Stimulated activated CD4-positive, alpha-beta T cell treated with anti-CD3 and anti-CD28 coated beads, Interleukin-12 subunit alpha, Interleukin-12 subunit beta, amount 100 ng/mL, for 24 hours (primary cell): ENCODE results near the gene FBXL19.
"Not testable (repeated sequence)": the region's sequence is repeated elsewhere in the genome, so short reads cannot be mapped to it uniquely, and the experiment has no call there.

Experiments used
- DNase-seq, 2 experiments: peaks; one replicate each; pipeline ENCODE4 v3.0.0-alpha.2; 2020; ENCODE audit warnings: low read depth in 2 of 2

FBXL19 gene

DNA sequence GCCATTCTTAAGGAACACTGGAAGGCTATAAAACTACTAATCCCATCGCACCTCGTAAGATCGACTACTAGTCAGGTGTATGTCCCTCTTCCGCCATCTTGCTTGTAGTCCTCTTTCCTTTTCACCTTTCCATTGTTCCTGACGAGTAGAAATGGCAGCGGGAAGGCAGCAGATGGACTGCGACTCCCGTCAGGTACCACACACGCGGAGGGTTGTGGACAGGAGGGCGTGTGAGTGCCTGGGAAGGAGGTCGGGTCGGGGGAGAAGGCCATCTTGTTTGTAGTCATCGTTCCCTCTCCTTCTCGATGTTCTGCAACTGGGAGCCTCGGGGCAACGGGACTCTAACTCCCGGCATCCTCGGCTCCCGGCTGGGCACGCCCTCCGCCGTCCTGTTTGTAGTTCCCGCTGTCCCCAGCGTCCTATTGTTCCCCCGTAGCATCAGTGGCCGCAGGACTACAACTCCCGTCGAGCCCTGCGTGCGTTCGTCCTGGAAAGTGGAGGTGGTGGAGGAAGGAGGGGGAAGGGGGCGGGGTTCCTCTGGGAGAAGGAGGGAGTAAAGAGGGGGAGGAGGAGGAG, 324 bp upstream of the FBXL19 start:
- DNase-seq, result peak; percentile 94 to 97

DNA sequence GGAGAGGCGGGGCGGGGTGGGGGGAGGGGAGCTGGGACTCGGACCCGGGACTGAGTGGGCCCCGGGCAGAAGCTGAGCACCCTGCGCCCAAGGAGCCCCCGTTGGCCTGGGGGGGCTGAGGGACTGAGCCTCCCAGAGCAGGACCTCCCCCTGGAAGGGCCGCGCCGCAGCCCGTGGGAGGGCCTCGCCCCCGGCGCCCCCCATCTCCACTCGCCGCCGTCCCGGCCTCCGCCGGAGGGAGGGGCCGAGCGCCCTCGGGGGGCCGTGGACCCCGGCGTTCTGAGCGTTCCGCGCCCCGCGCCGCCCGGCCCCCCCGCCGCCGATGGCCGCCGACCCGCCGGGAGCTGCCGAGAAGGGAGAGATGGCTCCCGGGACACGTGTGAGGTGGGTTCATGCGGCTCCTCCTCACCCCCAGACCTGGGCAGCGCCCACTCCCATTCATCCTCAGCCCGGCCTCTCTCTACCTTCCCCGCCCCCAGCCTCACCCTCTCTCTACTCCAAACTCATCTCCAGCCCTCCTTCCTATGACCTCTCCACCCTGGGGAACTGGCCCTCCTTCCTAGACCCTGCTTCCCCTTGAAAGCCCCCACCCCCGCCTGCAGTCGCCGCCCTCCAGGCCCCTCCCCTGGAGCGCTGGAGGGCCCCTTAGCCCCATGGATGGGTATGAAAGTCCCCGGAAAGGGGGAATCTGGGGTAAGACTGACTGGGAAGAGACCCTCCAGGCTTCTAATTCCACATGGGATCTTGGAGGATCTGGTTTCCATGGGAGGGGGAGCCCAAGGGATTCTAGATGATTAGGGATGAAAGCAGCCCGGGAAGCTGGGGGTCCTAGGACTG, 922 bp downstream of the FBXL19 start:
- no peak for DNase-seq

DNA sequence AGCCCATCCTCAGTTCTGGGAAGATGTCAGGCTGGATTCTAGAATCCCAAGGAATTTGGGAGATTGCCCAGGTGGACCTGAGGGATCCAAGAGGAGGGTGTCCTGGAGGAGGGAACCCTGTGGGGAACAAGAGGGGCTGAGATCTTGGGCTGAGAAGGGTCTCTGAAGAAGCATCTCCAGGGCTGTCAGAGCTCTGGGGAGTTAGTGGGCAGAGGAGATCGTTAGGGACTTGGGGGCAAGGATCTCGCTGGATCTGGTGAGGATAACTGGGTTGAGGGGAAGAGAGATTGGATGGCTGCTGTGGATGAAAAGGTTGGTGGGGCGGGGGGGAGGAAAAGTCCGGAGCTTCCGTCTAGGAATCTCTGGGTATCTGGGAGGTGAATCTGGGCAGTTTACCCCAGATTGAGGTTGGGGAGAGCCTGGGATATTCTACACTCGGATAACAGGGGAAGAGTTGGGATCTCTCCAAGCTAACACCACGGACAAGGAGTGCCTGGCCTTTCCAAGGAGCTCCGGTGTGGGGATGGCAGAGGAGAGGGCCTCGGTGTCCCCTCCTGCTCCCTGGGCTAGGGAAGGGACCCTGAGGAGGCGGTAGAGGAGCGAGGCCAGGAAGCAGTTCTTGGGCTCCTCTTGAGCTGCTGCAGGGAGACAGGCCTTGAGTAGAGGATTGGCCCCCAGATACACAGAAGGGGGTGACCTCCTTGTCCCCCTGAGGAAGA, 1.7 kb downstream of the FBXL19 start:
- no peak for DNase-seq

DNA sequence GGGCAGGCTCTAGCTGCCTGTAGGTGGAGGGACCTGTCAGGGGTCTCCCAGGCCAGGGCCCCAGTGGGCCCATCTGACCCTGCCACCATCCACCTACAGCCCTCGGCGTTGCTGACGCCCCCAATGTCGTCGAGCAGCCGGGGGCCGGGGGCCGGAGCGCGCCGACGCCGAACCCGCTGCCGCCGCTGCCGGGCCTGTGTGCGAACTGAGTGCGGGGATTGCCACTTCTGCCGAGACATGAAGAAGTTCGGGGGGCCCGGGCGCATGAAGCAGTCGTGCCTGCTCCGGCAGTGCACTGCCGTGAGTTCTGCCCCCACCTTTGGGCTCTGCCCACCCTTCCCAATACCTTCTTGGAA, 2.2 kb downstream of the FBXL19 start:
- DNase-seq, result no peak

DNA sequence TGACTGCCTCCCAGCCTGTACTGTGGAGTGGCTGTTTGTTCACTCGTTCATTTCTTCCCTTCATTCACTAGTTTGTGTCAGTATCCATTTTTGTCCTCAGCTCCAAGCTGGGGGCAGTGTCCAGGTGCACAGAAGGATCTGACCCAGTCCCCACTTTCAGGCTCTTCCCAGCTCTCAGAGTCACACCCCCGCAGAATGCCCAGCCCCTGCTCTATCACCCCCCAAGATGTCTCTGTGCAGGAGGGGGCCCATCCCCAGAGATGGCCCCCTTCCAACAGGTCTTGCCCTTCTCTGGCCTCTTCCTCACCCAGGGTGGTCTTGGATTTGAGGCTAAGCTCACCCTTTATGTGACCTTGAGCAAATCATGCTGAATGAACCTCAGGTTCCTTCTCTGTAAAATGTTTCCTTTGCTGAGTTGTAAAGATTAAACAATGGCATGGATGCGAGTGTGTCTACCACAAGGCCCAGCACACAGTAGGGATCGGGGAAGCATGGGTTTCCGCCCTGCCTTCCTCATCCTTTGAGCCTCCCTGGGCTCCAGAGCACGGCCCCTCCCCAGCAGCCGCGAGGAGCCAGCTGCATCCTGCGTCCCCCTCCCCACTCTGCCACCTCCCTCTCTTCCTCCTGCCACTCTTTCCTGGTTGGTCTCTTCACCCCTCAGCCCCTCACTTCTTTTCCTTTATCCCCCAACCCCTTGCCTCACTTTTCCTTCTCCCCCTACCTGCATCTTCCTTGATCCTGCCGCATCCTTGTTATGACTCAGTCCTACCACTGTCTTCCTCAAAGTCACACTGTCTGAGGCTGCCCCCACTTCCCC, 2.8 kb downstream of the FBXL19 start:
- no peak for DNase-seq

DNA sequence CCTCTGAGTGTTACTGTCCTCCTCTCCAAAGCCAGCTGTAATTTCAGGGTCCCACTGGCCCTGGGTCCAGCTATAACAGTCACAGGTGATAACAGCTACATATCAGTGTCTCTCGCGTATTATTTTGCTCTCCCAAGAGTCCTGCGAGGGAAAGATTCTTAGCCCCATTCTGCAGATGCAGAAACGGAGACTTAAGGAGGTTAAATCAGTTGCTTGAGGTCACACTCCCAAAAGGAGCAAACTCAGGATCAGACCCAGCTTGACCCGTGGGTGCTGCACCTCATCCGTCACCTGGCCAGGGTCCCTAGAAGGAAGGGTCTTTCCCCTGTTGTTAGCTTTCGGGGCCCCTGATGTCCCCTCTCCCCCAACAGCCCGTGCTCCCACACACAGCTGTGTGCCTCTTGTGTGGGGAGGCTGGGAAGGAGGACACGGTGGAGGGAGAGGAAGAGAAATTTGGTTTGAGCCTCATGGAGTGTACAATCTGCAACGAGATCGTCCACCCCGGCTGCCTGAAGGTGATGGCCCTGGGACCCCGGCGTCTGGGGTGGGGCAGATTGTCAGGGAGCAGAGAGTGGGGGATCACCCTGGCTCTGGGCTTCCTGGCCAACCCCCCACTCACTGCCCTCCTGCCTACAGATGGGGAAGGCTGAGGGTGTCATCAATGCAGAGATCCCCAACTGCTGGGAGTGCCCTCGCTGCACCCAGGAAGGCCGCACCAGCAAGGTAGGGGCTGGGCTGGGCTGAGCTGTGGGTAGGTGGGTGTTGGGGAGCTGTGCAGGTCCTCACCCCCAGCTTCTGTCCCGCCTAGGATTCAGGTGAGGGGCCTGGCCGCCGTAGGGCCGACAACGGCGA, 3.8 kb downstream of the FBXL19 start:
- DNase-seq, result no peak

DNA sequence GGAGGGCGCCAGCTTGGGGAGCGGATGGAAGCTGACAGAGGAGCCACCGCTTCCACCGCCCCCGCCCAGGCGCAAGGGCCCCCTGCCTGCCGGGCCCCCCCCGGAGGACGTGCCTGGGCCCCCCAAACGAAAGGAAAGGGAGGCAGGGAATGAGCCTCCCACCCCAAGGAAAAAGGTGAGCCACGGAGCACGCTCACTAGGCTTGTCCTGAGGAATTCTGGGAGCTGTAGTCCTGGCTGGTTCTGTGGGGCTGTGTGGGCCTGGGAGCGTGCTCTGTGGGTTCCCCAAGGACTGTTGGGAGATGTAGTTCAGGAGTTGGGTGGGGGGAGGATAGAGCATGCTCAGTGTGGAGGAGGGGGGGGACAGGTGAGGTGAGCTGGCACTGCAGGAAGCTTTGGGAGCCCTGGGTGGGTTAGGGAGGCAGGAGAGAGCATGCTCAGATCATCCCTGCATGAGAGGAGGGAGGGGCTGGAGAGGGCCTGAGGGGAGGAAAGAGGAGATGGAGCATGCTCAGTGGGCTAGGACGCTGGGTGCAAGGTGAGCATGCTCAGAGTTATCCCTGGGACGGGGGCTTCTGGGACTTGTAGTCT, 4.5 kb downstream of the FBXL19 start:
- peak in 1 of 2 experiments; percentile 24 for DNase-seq

DNA sequence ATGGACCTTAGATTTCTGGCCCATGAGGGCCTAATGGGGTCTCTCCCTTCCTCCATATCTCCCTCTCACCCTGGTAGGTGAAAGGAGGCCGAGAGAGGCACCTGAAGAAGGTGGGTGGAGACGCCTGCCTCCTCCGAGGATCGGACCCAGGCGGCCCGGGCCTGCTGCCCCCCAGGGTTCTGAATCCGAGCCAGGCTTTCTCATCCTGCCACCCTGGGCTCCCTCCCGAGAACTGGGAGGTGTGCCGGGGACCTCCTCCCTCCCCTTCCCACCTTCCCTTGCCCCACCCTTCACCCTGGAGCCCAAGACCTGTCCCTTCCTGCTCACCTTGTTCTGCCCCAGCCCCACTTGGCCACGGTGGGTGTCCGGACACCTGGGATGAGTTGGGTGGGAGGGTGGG, 5.0 kb downstream of the FBXL19 start:
- DNase-seq, result no peak

DNA sequence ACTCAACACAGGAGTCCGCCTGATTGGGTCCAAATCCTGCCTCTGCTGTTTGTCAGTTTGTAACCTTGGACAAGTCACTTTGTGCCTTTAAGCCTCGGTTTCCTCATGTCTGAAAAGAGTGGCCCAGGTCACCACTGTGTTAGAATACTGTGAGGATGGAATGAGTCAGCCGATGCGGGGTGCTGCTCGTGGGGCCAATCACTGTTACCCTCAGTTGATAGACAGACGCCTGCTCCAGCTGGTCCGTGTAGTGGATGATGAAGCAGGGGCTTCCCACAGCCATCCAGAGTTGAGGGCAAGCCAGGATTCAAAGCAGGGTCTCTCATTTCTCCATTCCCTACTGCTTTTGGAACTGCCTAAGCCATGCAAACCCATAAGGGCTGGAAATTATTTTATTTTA, 5.8 kb downstream of the FBXL19 start:
- DNase-seq, result no peak

DNA sequence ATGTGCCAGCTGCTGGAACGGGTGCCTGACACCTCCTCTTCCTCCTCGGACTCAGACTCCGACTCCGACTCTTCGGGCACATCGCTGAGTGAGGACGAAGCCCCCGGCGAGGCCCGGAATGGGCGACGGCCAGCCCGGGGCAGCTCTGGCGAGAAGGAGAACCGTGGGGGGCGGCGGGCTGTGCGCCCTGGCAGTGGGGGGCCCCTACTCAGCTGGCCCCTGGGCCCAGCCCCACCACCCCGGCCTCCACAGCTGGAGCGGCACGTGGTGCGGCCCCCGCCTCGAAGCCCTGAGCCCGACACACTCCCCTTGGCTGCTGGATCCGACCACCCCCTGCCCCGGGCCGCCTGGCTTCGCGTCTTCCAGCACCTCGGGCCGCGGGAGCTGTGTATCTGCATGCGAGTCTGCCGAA, 6.8 kb downstream of the FBXL19 start:
- DNase-seq, result no peak

DNA sequence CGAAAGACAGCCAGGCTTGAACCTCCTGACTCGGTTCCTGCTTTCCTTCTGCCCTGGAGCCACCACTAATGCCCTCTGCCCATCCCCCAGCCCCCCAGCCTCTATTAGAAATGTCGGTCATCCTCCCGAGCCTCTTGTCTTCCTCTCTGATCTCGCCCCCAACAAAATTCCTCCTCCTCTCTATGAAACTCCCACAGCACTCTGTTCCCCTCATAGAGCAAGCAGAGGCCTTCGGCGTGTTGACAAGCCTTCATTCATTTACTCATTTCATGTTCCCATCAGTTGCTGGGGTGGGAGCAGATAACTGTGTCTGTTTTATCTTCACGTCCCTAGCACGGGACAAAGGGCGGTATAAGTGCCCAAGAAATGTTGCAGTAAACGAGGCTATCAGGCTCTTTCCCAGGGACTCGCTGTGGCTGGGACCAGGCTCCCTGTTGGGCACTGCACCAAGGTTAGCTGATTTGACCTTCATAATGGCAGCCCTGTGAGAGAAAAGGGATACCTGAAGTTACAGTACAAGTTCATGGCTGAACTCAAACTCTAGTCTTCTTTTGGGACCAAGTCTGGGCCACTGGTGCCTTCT, 7.8 kb downstream of the FBXL19 start:
- no peak for DNase-seq

DNA sequence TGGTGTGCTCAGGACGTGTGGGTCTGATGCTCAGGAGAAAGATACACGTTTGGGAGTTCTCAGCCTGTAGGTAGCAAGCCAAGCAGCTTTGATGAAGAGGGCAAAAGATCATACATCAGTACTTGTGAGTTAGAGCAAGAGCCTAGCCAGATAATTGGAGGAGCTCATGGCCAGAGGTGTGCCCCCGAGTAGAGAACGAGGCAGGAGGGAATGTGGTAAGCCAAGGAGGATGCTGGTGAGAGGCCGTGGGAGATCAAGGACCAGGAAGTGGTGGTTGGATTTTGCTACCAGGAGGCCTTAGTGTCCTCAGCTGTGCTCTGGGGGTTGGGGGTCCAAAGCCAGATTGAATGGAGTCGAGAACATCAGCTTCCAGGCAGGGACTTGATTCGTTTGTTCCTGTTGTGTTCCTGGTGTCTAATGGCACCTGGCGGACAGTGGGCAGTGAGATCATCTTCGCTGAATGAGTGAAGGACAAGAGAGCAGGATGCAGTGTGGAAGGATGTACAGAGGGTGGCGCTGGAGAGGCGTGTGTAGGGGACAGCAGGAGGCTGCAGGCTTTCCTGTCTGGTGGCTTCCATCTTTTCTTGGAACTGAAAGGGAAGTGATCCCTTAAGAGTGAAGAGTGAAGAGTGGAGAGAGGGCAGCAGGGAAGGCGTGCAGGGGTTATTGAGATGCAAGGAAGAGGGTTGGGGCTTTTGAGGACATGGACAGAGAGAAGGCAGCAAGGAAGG, 11.6 kb downstream of the FBXL19 start:
- no peak for DNase-seq

DNA sequence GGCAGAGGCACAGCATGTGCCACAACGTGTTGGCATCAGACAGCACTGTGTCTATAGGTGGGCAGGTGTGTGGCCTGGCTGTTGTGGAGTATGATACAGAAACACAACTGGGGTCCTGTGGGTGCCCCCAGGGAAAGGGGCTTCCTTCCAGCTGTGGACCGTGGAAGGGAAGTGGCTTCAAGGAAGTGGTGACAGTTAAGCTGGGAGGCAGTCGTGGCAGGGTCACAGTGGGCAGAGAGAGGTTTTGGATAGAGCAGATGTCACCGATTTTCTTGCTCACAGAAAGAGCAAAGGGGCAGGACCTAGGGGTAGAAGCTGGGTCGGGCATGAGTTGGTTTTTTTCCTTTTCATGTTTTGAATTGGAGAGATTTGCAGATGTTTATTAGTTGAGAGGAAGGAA, 14.3 kb downstream of the FBXL19 start:
- DNase-seq, result no peak

DNA sequence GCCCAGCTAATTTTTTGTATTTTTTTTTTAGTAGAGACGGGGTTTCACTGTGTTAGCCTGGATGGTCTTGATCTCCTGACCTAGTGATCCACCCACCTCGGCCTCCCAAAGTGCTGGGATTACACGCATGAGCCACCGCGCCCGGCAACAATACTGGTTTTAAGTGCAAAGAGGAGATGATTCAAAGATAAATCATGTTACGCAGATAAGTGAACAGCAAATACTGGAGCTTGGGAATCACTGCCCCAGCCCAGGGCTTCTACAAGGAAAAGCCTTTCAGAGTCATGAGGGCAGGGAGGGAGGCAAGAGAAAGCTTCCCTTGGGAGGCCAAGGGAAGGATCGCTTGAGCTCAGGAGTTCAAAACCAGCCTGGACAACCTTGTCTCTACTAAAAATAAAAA, 16.2 kb downstream of the FBXL19 start:
- not testable (repeated sequence) for DNase-seq

DNA sequence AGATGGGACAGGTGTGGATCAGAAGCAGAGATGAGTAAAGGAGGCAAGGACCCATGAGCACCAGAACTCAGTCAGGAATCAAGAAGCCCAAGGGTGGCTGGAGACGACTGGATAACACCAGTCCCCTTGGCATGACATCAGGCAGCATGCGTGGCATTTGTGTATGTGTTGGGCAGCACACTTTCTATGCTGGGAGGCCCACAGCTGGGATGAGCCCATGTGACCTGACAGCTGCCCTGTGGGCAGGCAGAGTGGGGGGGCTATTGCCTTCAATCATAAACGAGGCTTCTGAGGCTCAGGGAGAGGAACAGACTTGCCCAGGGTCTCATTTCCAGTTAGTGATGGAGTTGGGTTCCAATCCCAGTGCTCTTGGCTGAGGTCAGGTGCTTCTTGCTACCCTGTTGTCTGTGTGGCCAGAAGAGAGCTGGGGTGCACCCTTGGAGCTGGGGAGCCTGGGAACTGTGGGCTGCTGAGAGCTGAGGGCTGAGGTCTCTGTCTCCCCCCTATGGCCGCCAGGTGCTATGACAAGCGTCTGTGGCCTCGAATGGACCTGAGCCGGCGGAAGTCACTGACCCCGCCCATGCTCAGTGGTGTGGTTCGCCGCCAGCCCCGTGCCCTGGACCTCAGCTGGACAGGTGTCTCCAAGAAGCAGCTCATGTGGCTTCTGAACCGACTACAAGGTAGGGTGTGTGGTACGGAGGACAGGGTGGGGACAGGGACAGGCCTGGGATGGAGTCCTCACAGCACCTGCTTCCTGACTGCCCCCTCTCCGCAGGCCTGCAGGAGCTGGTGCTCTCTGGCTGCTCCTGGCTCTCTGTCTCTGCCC, 18.4 kb downstream of the FBXL19 start:
- peak; percentile 37 to 60 for DNase-seq

DNA sequence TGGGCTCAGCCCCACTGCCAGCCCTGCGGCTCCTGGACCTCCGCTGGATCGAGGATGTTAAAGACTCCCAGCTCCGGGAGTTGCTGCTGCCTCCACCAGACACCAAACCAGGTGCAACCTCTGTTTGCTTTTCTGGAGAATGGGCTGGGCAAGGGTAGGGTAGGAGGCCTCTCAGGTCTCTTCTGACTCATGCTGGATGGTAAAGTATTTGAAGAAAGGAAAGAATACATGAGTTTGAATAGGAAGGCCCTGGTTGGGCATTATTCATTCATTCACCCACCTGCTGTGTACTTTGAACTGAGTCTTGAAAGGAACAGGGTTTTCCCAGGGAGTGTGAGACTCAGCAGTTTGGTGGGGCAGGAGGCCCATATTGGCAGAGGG, 19.0 kb downstream of the FBXL19 start:
- no peak for DNase-seq

DNA sequence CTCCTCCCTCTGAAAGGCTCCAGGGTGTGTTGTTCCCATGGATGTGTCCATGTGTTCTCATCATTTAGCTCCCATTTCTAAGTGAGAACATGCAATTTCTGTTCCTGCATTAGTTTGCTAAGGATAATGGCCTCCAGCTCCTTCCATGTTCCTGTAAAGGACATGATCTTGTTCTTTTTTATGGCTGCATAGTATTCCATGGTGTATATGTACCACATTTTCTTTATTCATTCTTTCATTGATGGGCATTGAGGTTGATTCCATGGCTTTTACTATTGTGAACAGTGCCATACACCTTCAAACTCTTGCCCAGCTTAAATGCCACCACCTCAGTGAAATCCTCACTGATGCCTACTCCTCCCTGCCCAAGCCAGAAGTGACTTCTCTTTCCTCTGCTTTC, 21.0 kb downstream of the FBXL19 start:
- DNase-seq, result no peak

DNA sequence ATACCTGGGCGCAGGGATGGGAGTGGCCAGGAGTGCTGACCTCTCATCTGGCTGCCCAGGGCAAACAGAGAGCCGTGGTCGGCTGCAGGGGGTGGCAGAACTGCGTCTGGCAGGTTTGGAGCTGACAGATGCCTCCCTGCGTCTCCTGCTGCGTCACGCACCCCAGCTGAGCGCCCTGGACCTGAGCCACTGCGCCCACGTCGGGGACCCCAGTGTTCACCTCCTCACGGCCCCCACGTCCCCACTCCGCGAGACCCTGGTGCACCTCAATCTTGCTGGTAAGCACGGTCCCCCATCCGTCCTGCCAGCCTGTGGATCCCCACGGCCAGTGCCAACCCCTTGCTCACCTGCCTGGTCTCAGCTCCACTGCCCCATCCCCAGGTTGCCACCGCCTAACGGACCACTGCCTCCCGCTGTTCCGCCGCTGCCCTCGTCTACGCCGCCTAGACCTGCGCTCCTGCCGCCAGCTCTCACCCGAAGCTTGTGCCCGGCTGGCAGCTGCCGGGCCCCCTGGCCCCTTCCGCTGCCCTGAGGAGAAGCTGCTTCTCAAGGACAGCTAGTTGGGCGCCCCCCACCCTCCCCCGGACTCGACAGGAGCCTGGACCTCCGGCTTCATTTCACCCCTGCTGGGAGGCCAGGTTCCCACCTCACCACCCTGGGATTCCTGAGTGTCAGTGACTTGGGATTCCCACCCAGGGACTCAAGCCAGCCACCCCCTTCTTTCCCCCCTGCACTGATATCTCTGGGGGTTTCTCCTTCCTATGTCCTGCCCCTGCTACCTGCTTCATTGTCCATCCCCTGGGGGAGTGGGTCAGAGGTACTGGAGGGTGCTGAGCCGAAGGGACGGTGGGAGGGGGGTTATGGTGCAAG, 23.5 kb downstream of the FBXL19 start:
- DNase-seq, result no peak
